OCI-LY7 (cell line): ENCODE measurements around the gene CTCF.

Experiments used
- EZH2phosphoT487 ChIP-seq: fragments of 200-600 bp; sonication (generic); IDR thresholded peaks from 2 replicates; pipeline ENCODE4 v1.6.1; 2018; ENCODE audit warnings: low read depth, borderline replicate concordance, mild to moderate bottlenecking, mixed run types, antibody characterized with exemption, low read length, moderate library complexity, mixed read lengths
- TF ChIP-seq, protein P1 (sequence below): fragments of 200-600 bp; sonication (generic); conservative IDR thresholded peaks from 2 replicates; pipeline ENCODE4 v1.5.1; 2014; ENCODE audit warnings: mild to moderate bottlenecking, antibody characterized with exemption, low read length, moderate library complexity, mixed read lengths

DNA sequence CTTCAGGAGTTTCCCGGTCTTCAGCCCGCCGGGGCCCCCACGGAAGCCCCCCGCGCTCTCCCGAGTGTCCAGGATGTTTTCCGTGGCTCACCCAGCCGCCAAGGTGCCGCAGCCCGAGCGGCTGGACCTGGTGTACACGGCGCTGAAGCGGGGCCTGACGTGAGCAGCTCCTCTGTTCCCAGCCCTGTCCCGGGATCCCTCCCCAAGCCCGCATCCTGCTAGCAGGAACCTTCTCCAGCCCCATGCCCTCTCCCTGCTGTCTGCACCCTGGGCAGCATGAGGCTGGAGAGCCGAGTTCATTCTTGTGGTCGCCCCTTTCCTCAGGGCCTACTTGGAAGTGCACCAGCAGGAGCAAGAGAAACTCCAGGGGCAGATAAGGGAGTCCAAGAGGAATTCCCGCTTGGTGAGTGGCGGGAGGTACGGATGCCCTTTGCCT is 23.6 kb upstream of the CTCF start:
- TF ChIP-seq, protein P1, sequence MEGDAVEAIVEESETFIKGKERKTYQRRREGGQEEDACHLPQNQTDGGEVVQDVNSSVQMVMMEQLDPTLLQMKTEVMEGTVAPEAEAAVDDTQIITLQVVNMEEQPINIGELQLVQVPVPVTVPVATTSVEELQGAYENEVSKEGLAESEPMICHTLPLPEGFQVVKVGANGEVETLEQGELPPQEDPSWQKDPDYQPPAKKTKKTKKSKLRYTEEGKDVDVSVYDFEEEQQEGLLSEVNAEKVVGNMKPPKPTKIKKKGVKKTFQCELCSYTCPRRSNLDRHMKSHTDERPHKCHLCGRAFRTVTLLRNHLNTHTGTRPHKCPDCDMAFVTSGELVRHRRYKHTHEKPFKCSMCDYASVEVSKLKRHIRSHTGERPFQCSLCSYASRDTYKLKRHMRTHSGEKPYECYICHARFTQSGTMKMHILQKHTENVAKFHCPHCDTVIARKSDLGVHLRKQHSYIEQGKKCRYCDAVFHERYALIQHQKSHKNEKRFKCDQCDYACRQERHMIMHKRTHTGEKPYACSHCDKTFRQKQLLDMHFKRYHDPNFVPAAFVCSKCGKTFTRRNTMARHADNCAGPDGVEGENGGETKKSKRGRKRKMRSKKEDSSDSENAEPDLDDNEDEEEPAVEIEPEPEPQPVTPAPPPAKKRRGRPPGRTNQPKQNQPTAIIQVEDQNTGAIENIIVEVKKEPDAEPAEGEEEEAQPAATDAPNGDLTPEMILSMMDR: no peak
- TF ChIP-seq EZH2phosphoT487: no peak
